ENCODE data around the gene RARG.
"Not testable (repeated sequence)": the region's sequence is repeated elsewhere in the genome, so short reads cannot be mapped to it uniquely, and the experiment has no call there.

The RARG gene

DNA sequence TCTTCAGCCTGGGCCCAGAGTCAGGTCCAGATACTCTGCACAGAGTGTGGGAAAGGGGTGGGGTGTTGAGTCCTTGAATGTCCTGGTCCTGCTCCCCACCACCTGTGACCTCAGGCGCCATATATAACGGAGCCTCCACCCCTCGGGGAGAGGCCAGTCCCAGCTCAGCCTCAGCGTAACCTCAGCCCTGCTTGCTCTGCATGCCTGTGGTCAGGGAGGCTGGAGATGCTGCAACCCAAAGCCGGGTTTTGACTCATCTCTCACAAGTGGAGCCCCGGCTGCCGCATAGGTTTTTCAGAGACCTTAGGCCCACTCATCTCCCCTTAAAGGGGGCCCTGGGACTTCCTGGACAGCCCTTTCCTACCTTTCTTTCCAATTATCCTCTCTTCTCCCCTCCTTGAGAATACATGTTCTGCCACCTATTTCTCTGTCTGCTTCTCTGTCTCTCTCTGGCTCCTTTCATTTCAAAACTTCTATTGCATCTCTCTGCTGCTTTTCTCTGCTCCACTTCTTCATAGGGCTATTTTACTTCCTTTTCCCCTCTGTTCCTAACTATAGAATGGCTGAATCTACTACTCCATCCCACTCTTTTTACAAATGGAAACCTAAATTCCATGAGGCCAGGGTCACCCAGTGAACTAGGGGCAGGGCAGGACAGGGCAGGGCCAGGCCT is 26.1 kb downstream of the RARG start:
- no peak for DNase-seq

DNA sequence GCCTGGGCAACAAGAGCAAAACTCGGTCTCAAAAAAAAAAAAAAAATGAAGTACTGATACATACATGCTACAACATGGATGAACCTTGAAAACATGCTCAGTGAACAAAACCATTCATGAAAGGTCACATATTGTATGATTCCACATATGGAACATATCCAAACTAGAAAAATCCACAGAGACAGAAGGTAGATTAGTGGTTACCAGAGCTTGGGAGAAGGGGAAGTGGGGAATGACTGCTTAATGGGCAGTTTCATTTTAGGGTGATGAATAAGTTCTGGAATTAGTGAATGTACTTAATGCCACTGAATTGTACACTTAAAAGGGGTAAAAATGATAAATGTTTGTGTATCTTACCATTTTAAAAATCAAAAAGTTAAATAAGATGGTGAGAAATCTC is 27.7 kb downstream of the RARG start:
- no peak for DNase-seq

DNA sequence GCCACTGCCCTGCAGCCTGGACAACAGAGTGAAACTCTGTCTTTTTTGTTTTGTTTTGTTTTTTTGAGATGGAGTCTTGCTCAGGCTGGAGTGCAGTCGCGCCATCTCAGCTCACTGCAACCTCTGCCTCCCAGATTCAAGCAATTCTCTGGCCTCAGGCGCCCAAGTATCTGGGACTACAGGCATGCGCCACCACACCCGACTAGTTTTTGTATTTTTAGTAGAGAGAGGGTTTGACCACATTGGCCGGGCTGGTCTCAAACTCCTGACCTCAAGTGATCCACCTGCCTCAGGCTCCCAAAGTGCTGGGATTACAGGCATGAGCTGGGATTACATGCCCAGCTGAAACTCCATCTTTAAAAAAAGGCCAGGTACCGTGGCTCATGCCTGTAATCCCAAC is 29.7 kb downstream of the RARG start:
- DNase-seq = not testable (repeated sequence)

DNA sequence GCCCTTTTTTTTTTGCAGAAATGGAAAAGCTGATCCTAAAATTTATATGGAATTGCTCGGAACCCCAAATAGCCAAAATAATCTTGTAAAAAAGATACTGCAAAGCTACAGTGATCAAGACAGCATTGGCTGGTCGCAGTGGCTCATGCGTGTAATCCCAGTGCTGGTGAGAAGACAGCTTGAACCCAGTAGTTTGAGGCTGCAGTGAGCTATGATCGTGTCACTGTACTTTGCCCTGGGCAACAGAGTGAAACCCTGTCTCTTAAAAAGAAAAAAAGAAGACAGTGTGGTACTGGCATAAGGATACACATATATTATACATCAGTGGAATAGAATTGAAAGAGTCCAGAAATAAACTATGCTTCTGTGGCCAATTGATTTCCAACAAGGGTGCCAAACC is 30.4 kb downstream of the RARG start:
- no peak for DNase-seq

DNA sequence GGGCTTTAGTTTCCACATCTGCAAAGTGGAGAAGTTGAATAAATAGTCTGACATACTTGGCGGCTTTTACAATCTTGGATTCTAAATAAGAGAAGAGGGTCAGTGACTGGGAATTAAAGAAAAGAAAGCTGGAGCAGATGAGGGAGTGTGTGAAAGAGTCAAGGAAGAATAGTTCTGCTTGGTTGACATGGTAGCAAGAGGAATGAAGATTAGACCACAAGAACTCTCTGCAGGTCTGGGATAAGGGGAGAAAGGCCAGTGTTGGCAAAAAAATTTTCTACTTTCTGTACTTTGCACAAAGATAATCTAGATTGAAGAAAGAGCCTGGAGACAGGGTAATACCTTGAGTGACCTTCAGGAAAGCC is 30.9 kb downstream of the RARG start:
- no peak for DNase-seq

DNA sequence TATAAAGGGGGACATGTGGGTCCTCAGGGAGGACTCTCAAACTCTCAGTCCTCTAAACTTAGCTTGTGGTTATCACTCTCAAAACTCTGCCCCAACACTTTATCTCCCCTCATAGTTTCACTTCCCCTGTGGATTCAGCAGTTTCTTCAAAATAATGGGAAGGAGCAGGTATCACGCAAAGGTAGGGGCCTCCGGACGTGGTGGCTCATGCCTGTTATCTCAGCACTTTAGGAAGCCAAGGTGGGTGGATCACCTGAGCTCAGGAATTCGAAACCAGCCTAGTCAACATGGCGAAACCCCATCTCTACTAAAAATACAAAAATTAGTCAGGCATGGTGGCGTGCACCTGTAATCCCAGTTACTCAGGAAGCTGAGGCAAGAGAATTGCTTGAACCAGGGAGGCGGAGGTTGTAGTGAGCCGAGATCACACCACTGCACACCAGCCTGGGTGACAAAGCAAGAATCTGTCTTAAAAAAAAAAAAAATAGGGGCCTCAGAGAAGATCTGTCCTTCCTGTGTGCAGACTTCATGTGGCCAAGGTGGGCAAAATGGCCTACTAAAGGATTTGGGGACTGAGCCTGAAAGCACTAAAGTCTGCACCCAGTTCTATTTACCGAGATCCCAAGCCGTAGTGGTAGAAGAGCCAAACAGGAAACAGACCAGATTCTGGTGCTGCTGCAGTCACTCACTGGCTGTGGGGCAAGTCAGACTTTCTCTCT is 31.4 kb downstream of the RARG start:
- no peak for DNase-seq

DNA sequence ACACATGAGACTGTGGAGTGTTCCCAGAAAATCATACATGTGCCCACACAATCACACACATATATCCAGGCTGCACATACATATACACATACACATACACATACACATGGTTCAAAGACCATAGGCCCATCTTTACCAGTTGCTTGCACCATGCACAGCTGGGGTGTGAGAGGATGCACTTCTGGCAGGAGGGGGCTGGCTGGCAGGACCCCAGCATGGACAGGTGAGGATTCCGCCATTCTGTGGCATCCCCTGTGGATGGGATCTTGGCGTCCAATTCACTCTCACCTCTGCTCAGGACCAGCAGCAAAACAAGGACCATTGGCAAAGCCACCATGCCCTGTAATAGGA is 31.9 kb downstream of the RARG start:
- DNase-seq = no peak

DNA sequence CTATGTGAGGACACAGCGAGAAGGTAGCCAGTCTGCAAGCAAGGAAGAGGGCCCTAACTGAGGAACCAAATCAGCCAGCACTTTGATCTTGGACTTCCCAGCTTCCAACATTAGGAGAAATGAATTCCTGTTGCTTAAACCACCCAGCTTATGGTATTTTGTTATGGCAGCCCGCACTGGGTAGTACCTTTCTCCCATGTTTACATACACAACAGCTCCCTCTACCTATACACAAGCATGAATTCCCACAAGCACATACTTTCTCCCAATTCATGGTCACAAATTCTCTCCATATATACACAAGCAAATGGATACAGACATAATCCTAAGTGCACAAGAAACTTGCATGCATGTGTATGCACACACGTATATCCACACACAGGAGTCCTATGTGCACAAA is 32.3 kb downstream of the RARG start:
- no peak for DNase-seq

DNA sequence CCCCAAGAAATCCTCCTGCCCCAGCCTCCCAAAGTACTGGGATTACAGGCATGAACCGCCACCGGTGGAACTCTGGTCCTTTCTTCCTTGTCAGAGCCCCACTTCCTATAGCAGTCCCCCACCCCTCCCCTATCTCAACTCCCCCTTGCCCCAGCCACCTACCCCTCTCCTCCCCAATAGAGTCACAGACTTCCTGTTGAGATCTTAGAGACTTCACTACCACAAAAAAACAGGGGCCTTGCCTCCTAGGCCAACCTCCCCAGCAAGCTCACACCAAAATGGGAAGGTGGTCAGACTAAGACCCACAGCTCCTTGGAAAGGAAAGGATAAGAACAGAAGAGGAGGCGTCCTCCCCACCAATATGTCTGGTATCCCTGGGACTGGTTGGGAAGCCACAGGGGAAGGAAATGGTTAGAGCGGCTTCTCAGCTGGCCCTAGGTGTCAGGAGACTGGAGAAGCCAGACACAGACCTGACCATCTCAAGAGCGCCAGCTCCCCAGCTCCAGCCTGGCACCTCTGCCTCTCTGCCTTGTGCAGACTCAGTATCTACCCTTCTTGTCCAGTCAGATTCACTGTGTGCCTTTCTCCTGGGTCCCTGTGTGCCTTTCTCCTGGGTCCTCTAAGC is 33.4 kb downstream of the RARG start:
- DNase-seq = no peak

DNA sequence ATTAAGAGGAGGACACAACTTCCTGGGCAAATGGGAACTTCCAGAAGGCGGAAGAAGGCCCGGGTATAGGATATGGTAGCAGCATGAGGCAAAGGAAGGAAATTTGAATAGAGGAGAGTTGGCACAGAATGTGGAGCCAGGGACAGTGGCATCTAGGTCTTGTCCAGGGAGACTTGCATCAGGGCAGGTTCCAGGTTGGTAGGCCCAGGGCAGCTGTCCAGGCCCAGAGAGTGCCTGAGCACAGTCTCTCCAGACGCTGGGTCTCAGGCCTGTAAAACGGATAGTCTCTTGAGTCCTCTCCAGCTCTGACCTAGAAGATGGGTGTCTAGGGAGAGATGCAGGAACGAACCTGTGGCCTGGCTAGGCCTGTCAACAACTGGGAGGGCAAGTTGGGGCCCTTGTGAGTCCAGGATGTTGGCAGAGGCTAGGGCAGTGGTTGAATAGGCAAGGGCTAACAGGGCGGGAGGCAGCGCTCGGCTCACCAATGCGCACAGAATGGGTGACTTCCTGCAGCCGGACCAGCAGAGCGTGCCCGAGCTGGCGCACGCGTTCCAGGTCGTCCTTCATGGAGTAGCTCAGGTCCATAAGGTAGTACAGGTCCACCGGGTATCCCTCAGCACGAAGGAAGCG is 34.9 kb downstream of the RARG start:
- DNase-seq = no peak

DNA sequence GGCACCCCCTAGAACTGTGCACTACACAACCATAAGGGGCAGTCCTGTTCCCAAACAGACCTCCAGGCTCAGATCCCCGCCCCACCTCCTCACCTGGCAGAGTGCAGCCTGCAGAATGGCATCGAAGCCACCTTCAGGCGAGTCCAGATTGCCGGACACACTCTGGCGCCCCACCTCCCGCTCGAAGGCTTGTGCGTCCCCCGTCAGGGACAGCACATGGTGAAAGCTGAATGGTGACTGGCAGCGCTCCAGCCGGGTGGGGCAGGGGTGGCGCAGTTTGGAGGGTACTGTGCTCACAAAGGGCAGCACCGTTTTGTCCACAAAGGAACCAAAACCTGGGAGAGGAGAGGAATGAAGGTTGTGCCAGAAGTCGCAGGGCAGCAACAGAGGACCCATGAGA is 35.5 kb downstream of the RARG start:
- DNase-seq = no peak

DNA sequence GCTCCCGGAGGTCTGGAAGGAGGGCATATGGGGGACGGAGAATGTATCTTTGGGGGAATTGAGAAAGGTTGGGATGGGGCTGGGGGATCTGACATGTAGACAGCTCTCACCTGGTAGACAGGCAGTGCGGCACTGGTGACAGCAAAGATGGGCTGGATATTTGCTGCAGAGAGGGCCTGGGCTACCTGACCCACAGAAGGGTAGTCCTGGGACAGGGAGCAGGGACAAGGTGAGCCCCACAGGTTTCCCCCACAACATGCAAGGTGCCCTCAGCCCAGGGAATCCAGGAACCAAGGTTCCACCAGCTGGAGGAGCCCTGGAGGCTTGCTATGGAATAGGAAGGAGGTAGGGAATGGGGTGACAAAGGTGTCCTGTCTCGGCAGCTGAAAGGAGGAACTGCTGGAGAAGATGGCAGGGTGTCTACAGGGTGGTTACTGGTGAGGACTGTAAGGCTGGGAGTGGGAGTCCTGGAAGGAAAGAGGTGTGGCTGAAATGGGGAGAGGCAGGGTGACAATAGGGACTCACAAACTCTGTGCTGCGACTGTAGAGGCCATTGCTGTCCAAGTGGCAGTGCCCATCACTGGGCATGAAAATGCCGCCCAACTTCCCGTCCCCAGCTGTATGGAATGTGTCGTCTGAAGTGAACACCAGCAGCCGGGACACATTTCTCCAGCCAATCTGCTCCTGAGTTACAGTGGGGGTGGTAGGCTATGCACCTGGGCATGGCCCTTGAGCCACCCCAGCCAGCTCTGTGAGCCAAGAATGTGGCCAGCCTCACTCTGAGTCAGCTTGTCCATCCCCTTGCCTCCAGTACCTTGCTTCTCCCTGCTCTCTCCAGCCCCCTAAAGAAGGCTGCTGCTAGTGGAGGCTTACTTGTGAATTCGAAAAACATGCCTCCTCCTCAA is 36.2 kb downstream of the RARG start:
- DNase-seq = no peak

DNA sequence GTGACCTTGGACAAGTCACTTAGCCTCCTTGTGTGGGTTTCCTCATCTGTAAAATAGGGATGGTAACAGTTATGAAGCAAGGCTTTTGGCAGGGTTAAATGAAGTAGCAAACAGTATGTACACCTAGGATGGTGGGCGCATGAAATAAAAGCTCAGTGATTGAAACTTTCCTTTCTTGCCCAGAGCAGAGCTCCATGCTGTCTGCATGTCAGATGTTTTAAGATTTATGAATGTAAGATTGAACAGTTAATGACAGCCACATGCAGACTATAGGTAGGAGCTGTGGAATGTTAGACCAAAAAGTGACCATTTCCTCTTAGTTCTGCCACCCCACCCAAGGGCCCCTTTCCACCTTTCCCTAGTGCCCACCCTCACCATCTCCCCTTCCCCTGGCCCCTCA is 37.0 kb downstream of the RARG start:
- DNase-seq = no peak

DNA sequence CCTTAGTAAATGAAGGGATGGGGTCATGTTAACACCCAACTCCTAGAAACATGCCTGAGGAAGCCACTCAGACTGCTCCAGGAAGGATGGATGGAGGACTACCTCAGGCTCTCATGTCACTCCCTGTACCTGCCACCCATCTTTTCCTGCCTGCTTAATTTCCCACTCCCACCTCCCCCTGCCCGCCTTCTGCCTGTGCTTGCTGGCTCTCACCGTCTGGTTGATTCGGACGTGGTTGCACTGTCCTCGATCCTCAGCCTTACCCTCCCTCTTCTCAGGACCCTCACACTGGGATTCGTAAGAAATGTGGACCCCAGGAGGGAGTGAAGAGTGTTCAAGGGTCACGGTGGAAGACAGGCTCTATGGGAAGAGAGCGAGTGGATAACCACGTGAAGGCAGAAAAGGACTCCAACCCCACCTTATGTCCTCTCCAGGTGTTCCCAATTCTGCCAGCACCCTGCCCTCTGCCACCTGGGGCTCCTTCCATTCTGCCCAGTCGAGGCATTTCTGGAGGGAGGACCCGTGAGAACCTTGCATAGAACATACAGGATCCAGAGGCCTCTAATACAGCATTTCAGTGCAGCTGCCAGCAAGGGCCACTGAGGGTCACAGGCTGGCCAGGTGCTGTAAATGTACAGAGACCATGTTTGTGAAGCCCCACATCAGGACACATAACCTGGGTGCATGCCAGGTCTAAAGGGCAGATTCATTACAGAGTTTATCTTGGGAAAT is 37.9 kb downstream of the RARG start:
- DNase-seq = no peak

DNA sequence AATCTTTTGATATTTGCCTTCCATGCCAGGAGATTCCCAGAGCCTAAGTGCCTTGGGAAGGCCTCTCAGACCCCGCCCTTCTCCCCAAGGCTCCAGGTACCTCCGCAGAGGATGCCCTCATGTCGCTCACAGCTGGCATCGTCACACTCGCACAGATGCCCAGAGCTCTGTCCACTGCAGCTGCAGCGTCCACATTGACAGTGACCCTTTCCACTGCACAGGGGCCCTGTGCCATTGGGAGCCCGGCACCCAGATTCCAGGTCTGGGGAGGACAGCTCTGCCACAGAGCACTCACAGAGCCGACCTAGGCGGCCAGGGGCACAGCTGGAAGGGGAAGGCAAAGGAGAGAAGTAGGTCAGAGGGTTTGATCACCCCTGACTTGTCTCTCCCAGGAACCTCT is 39.0 kb downstream of the RARG start:
- no peak for DNase-seq

DNA sequence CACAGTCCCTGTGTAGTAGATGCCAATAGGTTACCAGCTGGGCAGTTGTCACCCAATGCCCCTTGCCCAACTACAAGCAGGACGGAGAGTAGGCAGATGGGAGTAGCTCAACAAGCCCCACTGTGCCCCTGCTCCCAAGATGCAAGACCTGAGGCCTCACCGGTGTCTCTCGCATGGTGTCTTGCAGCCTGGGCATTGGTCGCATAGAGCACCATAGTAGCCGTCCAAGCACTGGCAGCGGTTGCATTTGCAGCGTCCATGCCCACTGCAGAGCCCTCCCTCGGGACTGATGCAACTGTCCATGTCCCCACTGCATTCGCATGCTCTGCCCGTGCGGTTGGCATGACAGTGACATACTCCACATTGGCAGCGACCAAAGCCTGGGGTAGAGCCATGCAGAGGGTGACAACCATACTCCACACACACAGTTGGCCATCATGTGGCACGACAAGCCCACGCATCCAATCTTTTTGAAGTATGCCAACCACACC is 39.4 kb downstream of the RARG start:
- no peak for DNase-seq

DNA sequence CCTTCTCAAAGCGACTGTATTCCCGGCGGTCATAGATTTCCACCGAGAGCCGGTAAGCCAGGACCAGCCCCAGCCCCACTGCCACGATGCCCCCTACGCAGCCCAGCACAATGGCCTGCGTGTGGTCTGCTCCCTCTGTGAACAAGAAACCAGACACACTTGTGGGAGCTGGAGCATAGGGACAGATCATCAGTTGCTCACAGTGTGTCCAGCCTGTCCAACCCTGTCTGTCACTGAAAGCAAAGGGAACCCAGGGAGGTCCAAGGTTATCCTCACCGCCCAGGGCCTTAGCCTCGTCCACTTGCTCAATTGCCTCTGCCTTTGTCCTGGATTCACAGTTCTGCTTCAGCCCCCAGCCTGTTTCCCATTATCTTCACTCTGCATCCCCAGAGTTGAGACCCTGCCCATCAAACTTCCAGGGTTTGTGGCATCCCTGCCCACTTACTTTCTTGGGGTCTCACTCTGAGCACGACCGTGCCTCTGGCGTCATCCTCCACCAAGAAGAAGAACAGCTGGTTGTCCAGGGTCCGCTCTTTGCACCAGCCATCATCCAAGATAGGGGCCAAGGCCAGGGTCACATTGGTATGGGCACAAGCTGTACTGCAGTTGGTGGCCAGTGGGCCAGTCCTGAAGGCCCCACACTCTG is 40.0 kb downstream of the RARG start:
- no peak for DNase-seq

DNA sequence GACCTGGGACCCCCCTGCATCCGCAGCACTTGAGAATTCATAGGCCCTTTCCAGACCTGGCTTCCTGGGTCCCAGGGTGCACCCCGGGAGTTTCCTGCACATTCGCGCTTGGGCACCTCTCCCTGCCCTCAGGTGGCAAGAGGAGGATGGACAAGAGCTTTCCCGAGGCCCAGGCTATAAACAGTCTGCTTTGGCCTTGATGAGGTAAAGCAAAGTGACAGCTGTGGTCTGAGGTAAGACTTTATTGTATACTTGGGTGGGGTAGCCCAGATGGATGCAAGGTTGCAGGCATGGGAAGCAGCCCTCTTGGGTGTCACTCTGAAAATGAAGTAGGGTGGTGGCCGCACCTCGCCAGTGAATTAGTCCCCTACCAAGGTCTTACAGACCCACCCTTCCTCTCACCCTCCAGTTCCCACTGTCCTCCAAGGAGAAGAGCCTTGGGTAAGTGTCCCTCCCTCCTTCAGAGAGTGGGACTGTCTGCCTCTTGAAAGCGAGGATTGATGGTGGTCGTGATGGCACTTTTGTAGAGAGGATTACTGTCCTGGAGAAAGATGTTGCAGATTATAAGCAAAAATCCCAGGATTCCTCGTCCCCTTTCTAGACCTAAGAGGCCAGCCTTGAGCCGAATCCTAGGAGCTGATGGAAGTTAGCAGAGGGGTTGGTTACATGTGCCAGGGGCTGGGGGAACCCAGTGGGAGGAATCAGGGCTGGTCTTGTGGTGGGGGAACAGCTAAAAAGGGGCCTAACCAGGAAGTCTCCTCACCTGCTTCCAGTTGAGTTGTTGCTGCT is 40.7 kb downstream of the RARG start:
- no peak for DNase-seq

DNA sequence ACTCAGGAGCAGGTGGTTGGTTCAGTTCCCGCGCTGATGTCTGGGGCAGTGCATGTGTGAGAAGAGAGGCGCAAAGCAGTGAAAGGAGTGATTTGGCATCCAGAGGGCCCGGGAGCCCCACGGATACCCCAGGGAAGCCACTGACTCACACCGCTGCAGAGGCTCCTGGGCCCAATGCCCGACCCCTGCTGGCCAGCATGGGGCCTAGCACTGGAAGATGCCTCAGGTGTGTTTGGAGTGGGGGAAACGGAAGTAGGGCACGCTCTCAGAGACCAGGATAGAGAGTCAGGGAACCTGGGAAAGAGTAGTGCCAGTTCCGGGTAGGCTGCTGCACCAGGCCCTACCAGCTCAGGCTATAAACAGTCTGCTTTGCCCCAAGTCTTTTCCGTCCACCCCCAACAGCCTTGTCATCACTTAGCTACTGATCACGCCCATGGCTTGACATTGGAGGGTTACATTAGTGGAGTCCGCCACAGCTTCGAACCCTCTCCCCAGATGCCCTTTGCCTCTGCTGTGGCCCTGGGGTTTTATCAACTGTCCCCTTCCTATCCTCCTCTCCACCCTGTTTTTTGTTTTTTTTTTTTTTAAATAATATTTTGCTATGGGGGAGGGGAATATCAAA is 41.8 kb downstream of the RARG start:
- DNase-seq = peak in 1 of 2 experiments; percentile 24
